ENCODE data around the gene ORC6.

ORC6 gene

GRCh38 chr16:46732561-46732960 is 43.1 kb downstream of the ORC6 start:
- no peak for DNase-seq

GRCh38 chr16:46733319-46733830 is 43.9 kb downstream of the ORC6 start:
- no peak for DNase-seq

- no peak for DNase-seq
Observed at GRCh38 chr16:46736695-46737094, 47.2 kb downstream of the ORC6 start.

DNA sequence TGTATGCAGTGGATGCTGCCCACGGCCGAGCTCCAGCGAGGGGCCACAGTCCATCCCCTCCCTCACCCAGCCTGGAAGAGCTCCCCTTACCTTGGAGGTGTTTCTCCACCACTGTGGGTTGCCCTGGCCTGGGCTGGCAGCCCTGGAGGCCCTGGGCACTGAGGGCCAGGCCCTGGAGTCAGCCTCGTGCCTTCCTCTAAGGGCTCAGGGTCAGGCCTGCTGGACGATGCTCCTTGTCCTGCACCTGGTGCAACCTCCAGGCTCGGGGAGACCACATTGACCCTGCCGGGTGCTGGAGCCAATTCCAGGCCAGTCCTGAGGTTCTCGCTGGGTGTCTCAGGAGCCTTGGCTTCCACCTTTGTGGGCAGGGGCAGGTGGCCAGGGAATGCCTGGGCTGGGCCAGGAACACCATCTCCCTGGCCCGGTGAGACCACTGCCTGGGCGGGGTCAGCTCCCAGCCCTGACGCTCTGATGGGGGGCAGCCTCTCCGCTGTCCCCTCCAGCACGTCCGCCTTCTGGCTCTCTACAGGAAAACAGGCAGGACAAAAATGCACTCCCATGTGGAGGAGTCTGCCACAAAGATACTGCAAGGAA is 48.3 kb downstream of the ORC6 start:
- no peak for DNase-seq

DNA sequence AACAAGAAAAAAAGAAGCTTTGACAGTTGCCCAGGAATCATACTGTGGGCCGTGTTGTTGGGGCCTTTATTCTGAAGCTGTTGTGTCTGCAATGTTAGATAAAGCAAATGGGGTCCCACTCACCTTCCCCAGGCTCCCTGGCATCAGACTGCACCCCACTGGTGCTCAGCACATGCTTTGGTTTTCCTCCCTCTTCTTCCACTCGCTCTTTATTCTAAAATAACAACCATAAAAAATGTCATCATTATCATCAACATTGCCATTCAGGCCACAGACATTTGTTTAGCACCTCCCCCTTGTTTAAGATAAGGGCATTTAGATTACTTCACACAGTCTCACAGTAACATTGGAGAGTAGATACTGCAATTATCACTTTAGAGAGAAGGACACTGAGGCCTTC is 50.5 kb downstream of the ORC6 start:
- DNase-seq = no peak

GRCh38 chr16:46743232-46743719 is 53.8 kb downstream of the ORC6 start:
- peak; percentile 37 for DNase-seq

DNA sequence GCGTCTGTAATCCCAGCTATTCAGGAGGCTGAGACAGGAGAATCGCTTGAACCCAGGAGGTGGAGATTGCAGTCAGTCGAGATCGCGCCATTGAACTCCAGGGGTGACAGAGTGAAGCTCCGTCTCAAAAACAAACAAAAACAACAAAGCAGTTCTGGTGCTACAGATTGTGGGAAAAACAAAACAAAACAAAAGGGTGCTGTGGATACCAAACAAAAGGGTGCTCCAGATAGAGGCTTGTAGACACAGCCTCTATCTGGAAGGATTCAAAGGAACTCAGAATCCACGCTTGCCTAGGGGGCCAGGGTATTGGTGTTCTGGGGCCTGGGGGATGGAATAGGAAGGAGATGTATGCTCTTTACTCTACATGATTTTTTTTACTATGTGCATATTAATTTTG is 56.2 kb downstream of the ORC6 start:
- DNase-seq = no peak

DNA sequence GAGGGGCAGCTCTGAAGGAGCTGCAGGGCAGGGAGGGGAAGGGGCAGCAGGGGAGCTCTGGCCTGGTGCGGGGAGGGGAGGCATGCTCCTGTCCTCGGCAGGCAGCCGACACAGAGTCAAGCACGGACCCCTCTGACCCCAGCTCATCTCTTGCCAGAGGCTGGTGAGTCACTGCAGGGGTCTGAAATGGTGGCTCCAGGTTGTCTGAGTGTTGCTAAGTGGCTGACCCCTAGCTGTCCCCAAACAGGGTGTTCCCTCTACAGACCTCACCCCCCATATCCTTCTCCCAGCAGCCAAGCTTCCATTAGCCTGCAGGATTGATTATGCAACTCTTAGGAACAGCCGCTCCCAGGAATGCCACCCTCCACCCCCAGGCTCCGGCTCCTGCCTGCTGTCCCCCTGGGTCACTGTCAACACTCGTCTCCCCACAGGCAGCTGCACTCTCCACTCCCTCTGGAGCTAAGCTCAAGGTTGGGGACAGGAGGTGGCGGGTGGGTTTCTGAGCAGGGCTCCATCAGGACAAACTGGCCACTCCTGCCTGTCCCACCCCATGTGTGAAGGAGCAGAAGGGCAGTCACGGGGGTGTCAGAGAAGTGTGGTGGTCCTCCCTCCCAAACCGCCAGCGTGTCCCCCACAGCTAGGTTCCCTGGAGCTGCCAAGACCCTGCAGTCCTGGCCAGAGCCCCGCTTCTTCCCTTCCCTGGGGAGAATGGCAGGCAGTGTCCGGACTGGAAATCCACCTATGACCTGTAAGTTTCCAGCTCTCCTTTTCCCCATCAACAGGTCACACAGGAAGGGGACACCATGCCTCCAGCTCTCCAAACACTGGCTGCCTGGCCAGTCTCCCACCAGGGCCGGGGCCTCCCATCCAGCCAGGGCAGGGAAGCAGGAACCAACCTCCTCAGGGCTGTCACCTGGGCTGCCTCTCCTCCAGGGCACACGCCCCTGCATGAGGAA is 57.6 kb downstream of the ORC6 start:
- no peak for DNase-seq

Measured in fibroblast of skin of scalp (primary cell).